SK-N-SH (cell line): ENCODE results near the gene BUB1.
"Not testable (repeated sequence)": the region's sequence is repeated elsewhere in the genome, so short reads cannot be mapped to it uniquely, and the experiment has no call there.

Source experiments
- CTCF ChIP-seq: fragments of 200-600 bp; sonication (generic); IDR thresholded peaks from 2 replicates; pipeline ENCODE4 v1.6.1; 2017; ENCODE audit warnings: antibody characterized with exemption, mild to moderate bottlenecking, moderate library complexity
- GATA2 ChIP-seq: sonication (generic); formaldehyde crosslinking; IDR thresholded peaks from 2 replicates; pipeline ENCODE4 v1.5.0; 2020; ENCODE audit warnings: mild to moderate bottlenecking, missing genetic modification reagents
- RAD21 ChIP-seq: IDR thresholded peaks from 2 replicates; pipeline ENCODE4 v1.6.1; 2012; ENCODE audit warnings: mild to moderate bottlenecking, low read length
- RCOR1 ChIP-seq: fragments of 150-350 bp; IDR thresholded peaks from 2 replicates; pipeline ENCODE4 v1.6.1; 2017; ENCODE audit warnings: antibody characterized with exemption, low read length

GRCh38 chr2:110589677-110590330, 88.1 kb downstream of the BUB1 start:
- not testable (repeated sequence) for TF ChIP-seq RCOR1, RAD21, GATA2, CTCF
